Fibroblast of skin of back (primary cell): ENCODE results near the gene PARD3B.

Source experiments
- DNase-seq: peaks from one replicate; pipeline ENCODE4 v3.0.0-alpha.2; 2013

Gene PARD3B

GRCh38 chr2:205427112-205427511 is 881.8 kb downstream of the PARD3B start:
- peak; percentile 87 for DNase-seq

GRCh38 chr2:205428811-205429210 is 883.5 kb downstream of the PARD3B start:
- DNase-seq: peak; percentile 46

GRCh38 chr2:205435970-205436369 is 890.7 kb downstream of the PARD3B start:
- DNase-seq: peak; percentile 42

GRCh38 chr2:205438241-205438640 is 893.0 kb downstream of the PARD3B start:
- DNase-seq: no peak

GRCh38 chr2:205439621-205440020 is 894.3 kb downstream of the PARD3B start:
- no peak for DNase-seq

- DNase-seq: no peak
These were observed 896.2 kb downstream of the PARD3B start for GRCh38 chr2:205441524-205441923.

- DNase-seq: no peak
These were observed 902.9 kb downstream of the PARD3B start for GRCh38 chr2:205448189-205448588.

- no peak for DNase-seq
These were observed 906.7 kb downstream of the PARD3B start for GRCh38 chr2:205451901-205452512.

- DNase-seq: no peak
These were observed 907.9 kb downstream of the PARD3B start for GRCh38 chr2:205453202-205453601.

GRCh38 chr2:205456682-205457081 is 911.4 kb downstream of the PARD3B start:
- no peak for DNase-seq

- DNase-seq: no peak
These were observed 914.9 kb downstream of the PARD3B start for GRCh38 chr2:205460217-205460616.

GRCh38 chr2:205461169-205461568 is 915.9 kb downstream of the PARD3B start:
- no peak for DNase-seq

- DNase-seq: no peak
These were observed 916.7 kb downstream of the PARD3B start for GRCh38 chr2:205461678-205462665.

GRCh38 chr2:205462681-205463345 is 917.5 kb downstream of the PARD3B start:
- peak; percentile 18 for DNase-seq

GRCh38 chr2:205463466-205464025 is 918.3 kb downstream of the PARD3B start:
- DNase-seq: no peak

- no peak for DNase-seq
These were observed 919.4 kb downstream of the PARD3B start for GRCh38 chr2:205464681-205465080.

- no peak for DNase-seq
These were observed 920.5 kb downstream of the PARD3B start for GRCh38 chr2:205465791-205466190.

GRCh38 chr2:205471776-205472175 is 926.5 kb downstream of the PARD3B start:
- DNase-seq: no peak

- DNase-seq: no peak
These were observed 928.5 kb downstream of the PARD3B start for GRCh38 chr2:205473791-205474190.

GRCh38 chr2:205474741-205475415 is 929.6 kb downstream of the PARD3B start:
- DNase-seq: peak; percentile 73

GRCh38 chr2:205475416-205475768 is 930.1 kb downstream of the PARD3B start:
- no peak for DNase-seq

- peak; percentile 30 for DNase-seq
These were observed 931.9 kb downstream of the PARD3B start for GRCh38 chr2:205477016-205477705.
